Keratinocyte (primary cell): ENCODE results near the gene DHX35. TPM values are rescaled to one million over a fixed set of nuclear protein-coding genes. Genes with fewer than 3 reads are reported as not detected.

ENCODE experiments used
- DNase-seq: peaks from one replicate; pipeline ENCODE4 v3.0.0-alpha.2; 2011; ENCODE audit warnings: low read depth, missing footprints, low spot score
- FAIRE-seq: peaks from 2 replicates; lab custom pipeline; 2011; peaks lifted over from hg19 to GRCh38; lab: Jason Lieb, UNC
- H2AFZ ChIP-seq: 2 replicates; pipeline ENCODE4 v1.6.0; 2012; ENCODE audit warnings: low read length, control low read depth, inconsistent platforms; ENCODE audit not compliant: control insufficient read depth
- H3K27ac ChIP-seq: 2 replicates; pipeline ENCODE4 v1.5.1; 2011; ENCODE audit warnings: low read length; ENCODE audit not compliant: control insufficient read depth, insufficient read depth
- H3K27me3 ChIP-seq: 3 replicates; pipeline ENCODE4 v1.6.0; 2011; ENCODE audit warnings: low read length; ENCODE audit not compliant: control insufficient read depth, insufficient read depth; ENCODE audit errors: extremely low read depth
- H3K36me3 ChIP-seq, 2 experiments: 2 replicates in 1 of 2; 3 replicates in 1 of 2; pipeline ENCODE4 v1.5.1; 2011; ENCODE audit warnings: low read length in 2 of 2, mild to moderate bottlenecking in 1 of 2; ENCODE audit not compliant: control insufficient read depth in 2 of 2, insufficient read depth in 2 of 2; ENCODE audit errors: extremely low read depth in 1 of 2
- H3K4me1 ChIP-seq: 3 replicates; pipeline ENCODE4 v1.5.1; 2011; ENCODE audit warnings: low read length; ENCODE audit not compliant: control insufficient read depth, insufficient read depth; ENCODE audit errors: extremely low read depth
- H3K4me2 ChIP-seq: 3 replicates; pipeline ENCODE4 v1.6.0; 2011; ENCODE audit warnings: low read depth, low read length; ENCODE audit not compliant: control insufficient read depth, insufficient read depth; ENCODE audit errors: extremely low read depth
- H3K4me3 ChIP-seq, 3 experiments: fragments of 200-600 bp in 1 of 3; sonication (generic) in 1 of 3; 2 replicates in 2 of 3; 3 replicates in 1 of 3; pipeline ENCODE4 v1.5.1; 2011 to 2016; ENCODE audit warnings: low read length in 3 of 3, mild to moderate bottlenecking in 3 of 3, control low read depth in 2 of 3, inconsistent platforms in 1 of 3, low read depth in 1 of 3, mixed read lengths in 1 of 3, mixed run types in 1 of 3, moderate library complexity in 1 of 3; ENCODE audit not compliant: control insufficient read depth in 2 of 3, insufficient read depth in 2 of 3; ENCODE audit errors: extremely low read depth in 1 of 3
- H3K79me2 ChIP-seq: 2 replicates; pipeline ENCODE4 v1.6.0; 2012; ENCODE audit warnings: low read length; ENCODE audit not compliant: control insufficient read depth, insufficient read depth
- H3K9ac ChIP-seq: 3 replicates; pipeline ENCODE4 v1.6.0; 2011; ENCODE audit warnings: low read length; ENCODE audit not compliant: control insufficient read depth, insufficient read depth; ENCODE audit errors: extremely low read depth
- H3K9me1 ChIP-seq: 3 replicates; pipeline ENCODE4 v1.6.0; 2011; ENCODE audit warnings: low read length; ENCODE audit not compliant: control insufficient read depth, insufficient read depth; ENCODE audit errors: extremely low read depth
- H3K9me3 ChIP-seq: 2 replicates; pipeline ENCODE4 v1.5.1; 2012; ENCODE audit warnings: low read depth, low read length; ENCODE audit not compliant: control insufficient read depth
- H4K20me1 ChIP-seq: 3 replicates; pipeline ENCODE4 v1.6.0; 2011; ENCODE audit warnings: low read length; ENCODE audit not compliant: control insufficient read depth, insufficient read depth; ENCODE audit errors: extremely low read depth
- EZH2 ChIP-seq: IDR thresholded peaks from one replicate; pipeline ENCODE4 v1.6.1; 2012; ENCODE audit warnings: inconsistent platforms, mild to moderate bottlenecking, low read length, moderate library complexity
- dilution Hi-C: fragments of 300-500 bp; cut with MboI; formaldehyde crosslinking; loops from one replicate; pipeline ENCODE4 v1.7.0; 2020; ENCODE audit warnings: low sequenced_read_pairs; ENCODE audit not compliant: extremely low pct_ligation_motif_present
- polyA plus RNA-seq, 5 experiments: library from polyadenylated mRNA; depleted of rRNA in 3 of 5; stranded (reverse) in 3 of 5; stranded (forward) in 1 of 5; unstranded in 1 of 5; fragments of >200 nt; gene quantifications; 1 replicate in 1 of 5; 2 replicates in 3 of 5; 3 replicates in 1 of 5; pipeline versions ENCODE4 v1.2.1 to v1.2.3, GENCODE V29; 2011 to 2012; ENCODE audit warnings: missing spikeins in 2 of 5, low read depth in 1 of 5, low replicate concordance in 1 of 5
- TF ChIP-seq, protein P1 (sequence below), 3 experiments: IDR thresholded peaks in 1 of 3; conservative IDR thresholded peaks in 1 of 3; optimal IDR thresholded peaks in 1 of 3; 2 replicates in 2 of 3; 3 replicates in 1 of 3; pipeline versions ENCODE3 to v1.5.1; 2011; ENCODE audit warnings: low read length in 3 of 3, mild to moderate bottlenecking in 3 of 3, moderate library complexity in 2 of 3, control low read depth in 1 of 3, inconsistent platforms in 1 of 3; ENCODE audit not compliant: insufficient read depth in 2 of 3; ENCODE audit errors: extremely low read depth in 1 of 3

Gene DHX35
- polyA plus RNA-seq, 1 donor (not counting 4 experiments of a cell fraction or from before 2014, with no cell fraction given), result 9.8 TPM

DNA sequence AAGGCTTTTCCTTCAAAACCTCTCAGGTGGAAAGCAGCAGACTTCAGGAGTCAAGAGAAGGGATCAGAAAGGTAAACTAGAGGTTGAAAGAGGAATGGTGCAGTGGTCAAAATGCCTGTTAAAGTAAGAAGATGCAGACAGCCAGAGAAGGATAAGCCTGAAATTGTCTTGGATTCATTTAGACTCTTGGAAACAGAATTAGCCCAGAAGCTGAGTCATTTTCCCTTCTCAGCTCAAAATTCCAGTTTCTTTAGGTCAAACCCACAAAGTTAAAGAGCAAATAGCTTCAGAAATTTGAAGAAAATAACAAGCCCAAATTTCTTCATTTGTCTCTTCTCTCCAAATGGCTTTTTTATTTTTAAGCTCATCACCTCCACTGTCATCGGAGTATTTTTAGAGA, 73.9 kb downstream of the DHX35 start:
- peaks cover 2% of the 10 kb centered on the region for H3K9me1 ChIP-seq
- peaks cover 10 to 46% of the 10 kb centered on the region in 2 experiments for H3K36me3 ChIP-seq
- no peak for DNase-seq
- no peaks in the 10 kb centered on the region for H3K27me3 ChIP-seq
- H2AFZ ChIP-seq, result no peak overlapping the region
- dilution Hi-C loops, result no loop called here
- no peaks in the 10 kb centered on the region for H3K79me2 ChIP-seq
- H3K4me2 ChIP-seq, result no peak overlapping the region
- H3K27ac ChIP-seq, result no peak overlapping the region
- no peaks in the 10 kb centered on the region for H4K20me1 ChIP-seq
- no peaks in the 10 kb centered on the region for H3K4me1 ChIP-seq
- no peaks in the 10 kb centered on the region for H3K9me3 ChIP-seq
- H3K9ac ChIP-seq, result no peak overlapping the region
- no peak for FAIRE-seq
- no peak overlapping the region for H3K4me3 ChIP-seq
- no peak for TF ChIP-seq EZH2
- TF ChIP-seq, protein P1, sequence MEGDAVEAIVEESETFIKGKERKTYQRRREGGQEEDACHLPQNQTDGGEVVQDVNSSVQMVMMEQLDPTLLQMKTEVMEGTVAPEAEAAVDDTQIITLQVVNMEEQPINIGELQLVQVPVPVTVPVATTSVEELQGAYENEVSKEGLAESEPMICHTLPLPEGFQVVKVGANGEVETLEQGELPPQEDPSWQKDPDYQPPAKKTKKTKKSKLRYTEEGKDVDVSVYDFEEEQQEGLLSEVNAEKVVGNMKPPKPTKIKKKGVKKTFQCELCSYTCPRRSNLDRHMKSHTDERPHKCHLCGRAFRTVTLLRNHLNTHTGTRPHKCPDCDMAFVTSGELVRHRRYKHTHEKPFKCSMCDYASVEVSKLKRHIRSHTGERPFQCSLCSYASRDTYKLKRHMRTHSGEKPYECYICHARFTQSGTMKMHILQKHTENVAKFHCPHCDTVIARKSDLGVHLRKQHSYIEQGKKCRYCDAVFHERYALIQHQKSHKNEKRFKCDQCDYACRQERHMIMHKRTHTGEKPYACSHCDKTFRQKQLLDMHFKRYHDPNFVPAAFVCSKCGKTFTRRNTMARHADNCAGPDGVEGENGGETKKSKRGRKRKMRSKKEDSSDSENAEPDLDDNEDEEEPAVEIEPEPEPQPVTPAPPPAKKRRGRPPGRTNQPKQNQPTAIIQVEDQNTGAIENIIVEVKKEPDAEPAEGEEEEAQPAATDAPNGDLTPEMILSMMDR (optimal IDR thresholded peaks at IDR 0.05 in 1 of 3, IDR thresholded peaks at IDR 0.05 in 1 of 3, conservative IDR thresholded peaks at IDR 0.05 in 1 of 3; ENCODE audit: extremely low read depth in 1 of 3, insufficient read depth in 2 of 3, low read length in 3 of 3), result no peak

DNA sequence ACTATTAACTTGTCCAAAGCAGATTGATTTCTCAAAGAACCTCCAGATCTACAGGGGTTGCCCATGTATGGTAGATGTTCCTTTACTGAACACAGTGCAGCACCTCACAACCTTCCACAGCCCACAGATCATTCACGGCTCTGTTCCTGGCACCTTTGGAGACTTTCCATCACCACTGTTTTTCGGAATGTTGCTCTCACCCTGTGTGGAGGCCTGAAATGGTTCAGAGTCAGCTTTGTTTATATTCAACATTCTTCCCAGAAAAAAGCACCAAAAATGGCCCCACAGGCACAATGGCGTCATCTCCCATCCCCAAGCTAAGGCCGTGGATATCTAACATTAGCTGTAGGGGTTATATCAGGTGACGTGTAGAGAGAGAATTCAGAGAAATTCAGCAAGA, 74.7 kb downstream of the DHX35 start:
- no peak for DNase-seq
- H2AFZ ChIP-seq, result no peak overlapping the region
- no peak overlapping the region for H3K4me2 ChIP-seq
- no peak overlapping the region for H3K9ac ChIP-seq
- peaks cover 2% of the 10 kb centered on the region for H3K9me1 ChIP-seq
- TF ChIP-seq EZH2, result no peak
- TF ChIP-seq, protein P1 (optimal IDR thresholded peaks at IDR 0.05 in 1 of 3, IDR thresholded peaks at IDR 0.05 in 1 of 3, conservative IDR thresholded peaks at IDR 0.05 in 1 of 3; ENCODE audit: extremely low read depth in 1 of 3, insufficient read depth in 2 of 3, low read length in 3 of 3), result no peak
- H3K79me2 ChIP-seq, result no peaks in the 10 kb centered on the region
- FAIRE-seq, result no peak
- H3K27me3 ChIP-seq, result no peaks in the 10 kb centered on the region
- dilution Hi-C loops, result no loop called here
- peaks cover 10 to 45% of the 10 kb centered on the region in 2 experiments for H3K36me3 ChIP-seq
- no peaks in the 10 kb centered on the region for H3K9me3 ChIP-seq
- no peaks in the 10 kb centered on the region for H3K4me1 ChIP-seq
- no peak overlapping the region for H3K4me3 ChIP-seq
- no peak overlapping the region for H3K27ac ChIP-seq
- no peaks in the 10 kb centered on the region for H4K20me1 ChIP-seq
